HG02678 (cell line): ENCODE measurements around the gene MGAT5.
A peak's percentile ranks its signal among the peaks of the same experiment; 100 is the strongest.
"Not testable (repeated sequence)": the region's sequence is repeated elsewhere in the genome, so short reads cannot be mapped to it uniquely, and the experiment has no call there.

Source experiments
- ATAC-seq: cut with Tn5 transposase; IDR thresholded peaks from one replicate; pipeline ENCODE4 v1.9.1; 2021; ENCODE audit warnings: mild to moderate bottlenecking, moderate library complexity; ENCODE audit not compliant: unreplicated experiment

MGAT5 gene

DNA sequence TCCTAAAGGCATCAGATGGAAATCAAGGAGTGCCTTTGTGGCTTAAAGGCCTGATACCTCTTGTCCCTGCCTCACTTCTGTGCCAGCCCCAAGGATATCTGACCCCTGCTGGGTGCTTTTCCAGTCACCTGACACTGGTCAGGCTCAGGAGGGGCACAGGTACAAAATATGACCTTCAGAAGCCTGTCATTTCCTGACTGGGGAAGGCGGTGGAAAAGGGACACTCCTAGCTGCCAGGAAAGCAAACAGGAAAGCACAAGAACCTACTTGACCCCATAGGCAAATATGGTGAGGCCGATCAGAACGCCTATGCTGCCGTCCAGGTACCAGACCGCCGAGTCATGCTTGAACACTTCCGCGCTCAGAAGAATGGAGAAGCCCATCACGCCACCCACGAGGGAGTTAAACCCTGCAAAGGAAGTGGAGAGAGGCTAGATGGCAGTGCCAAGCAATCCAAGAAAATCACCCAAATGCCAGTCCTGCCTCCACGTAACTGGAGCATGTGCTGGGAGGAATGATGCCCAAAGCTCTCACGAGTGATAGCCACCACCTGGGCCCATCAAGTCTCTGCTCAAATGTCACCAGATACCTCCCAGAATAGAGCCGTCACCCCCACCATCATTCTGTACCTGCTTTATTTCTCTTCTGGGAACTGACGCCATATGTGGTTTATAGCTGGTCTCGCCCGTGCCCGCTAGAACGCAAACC lies 204.0 kb downstream of the MGAT5 start:
- no peak for ATAC-seq

GRCh38 chr2:134458473-134458853 lies 204.6 kb downstream of the MGAT5 start:
- ATAC-seq: no peak

- ATAC-seq: no peak
These were observed 205.1 kb downstream of the MGAT5 start for GRCh38 chr2:134458950-134459349.

- no peak for ATAC-seq
These were observed 206.0 kb downstream of the MGAT5 start for GRCh38 chr2:134459706-134460406.

- peak; percentile 85 for ATAC-seq
These were observed 206.7 kb downstream of the MGAT5 start for GRCh38 chr2:134460583-134460998.

GRCh38 chr2:134461511-134461910 lies 207.6 kb downstream of the MGAT5 start:
- ATAC-seq: no peak

- no peak for ATAC-seq
These were observed 208.4 kb downstream of the MGAT5 start for GRCh38 chr2:134462275-134462674.

DNA sequence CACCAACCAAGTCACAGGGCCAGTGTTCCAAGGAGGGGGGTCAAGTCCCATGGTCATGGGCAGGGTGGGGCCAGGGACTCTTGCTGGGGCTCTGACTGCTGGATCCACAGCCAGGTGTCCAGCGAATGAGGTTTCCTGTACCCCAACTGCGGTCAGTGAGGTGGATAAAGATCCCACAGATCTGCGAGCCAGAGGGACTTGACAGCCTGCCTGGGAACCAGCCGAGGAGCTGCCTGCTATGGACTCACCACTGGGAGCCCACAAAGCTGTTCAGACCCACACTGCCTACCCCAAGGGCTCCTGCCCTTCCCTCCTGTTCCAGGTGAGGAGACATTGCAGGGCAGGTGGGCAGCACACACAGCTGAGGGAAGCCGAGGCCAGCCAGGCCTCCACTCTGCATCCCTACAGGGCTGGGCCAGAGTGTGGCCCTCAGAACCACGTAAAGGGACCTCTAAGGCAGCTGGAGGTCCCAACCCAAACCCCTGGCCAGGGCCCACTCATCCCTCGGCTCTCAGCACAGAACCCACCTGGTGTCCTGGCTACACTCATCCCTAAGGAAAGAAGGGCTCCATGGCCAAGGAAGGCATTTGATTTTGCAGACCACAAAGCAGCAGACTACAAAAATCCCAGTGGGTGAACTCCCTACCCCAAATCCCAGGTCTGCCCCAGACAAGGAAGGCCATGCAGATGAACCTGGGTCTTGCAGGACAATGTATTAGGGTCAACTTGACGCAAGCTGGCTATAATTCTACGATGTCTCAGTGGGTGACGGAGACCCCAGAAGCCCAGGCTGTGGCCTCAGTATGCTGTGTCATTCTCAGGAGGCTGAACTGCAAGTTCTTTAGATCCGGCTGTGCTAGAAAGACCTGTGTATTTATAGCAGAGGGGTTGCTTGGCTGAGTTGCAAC lies 209.2 kb downstream of the MGAT5 start:
- ATAC-seq: no peak

DNA sequence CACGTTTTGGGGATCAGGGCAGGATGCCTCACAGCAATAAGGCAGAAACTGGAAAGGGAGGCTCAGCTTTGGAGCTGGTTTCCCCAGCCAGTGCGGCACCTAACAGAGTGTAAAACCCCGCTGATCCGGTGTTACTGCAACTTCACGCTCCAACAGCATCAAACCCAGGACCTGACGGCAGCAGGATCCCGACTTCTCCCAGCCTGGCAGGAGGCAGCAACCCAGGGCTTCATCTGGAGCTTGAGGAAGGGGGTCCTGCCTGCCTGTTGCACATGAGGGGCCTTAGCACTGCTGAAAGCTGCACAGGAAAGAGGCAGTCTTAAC lies 209.8 kb downstream of the MGAT5 start:
- no peak for ATAC-seq

- no peak for ATAC-seq
These were observed 211.6 kb downstream of the MGAT5 start for GRCh38 chr2:134465228-134466105.

DNA sequence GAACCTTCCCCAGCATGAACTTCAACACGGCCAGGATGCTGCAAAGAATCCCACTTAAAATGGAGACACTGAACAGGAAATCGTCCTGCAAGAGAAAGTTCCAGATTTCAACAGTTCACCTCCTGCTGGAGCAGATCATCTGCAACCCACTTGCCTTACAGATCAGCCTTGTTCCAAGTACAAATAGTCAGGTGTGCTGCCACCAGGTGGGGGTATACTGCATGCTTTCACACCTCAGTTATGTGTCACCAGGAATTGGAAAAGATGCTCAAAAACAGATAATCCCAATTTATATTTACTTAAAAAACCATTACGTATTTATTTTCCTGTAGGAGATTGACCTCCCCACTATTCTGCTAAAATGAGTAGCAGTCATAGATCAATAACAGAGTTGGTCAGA lies 212.3 kb downstream of the MGAT5 start:
- ATAC-seq: peak; percentile 44

GRCh38 chr2:134468164-134468563 lies 214.3 kb downstream of the MGAT5 start:
- no peak for ATAC-seq

DNA sequence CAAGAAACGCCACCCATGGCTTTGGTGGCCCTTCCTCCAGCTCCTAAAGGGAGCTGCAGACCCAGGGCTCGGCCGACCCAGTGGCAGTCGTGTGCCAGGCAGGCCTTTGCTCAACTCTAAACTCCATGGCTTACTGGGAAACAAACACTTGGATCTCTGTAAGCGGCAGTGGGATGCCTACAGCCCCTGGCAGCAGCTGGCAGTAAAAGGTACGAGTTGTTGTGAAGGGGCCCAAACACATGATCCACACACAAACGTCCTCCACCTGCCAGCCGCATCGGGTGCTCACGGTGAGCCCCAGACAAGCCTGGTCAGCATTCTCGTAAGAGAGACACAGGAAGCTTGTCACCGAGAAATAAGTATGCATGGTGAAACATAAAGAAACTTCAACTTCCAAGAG lies 214.9 kb downstream of the MGAT5 start:
- no peak for ATAC-seq

- no peak for ATAC-seq
These were observed 215.7 kb downstream of the MGAT5 start for GRCh38 chr2:134469516-134470115.

DNA sequence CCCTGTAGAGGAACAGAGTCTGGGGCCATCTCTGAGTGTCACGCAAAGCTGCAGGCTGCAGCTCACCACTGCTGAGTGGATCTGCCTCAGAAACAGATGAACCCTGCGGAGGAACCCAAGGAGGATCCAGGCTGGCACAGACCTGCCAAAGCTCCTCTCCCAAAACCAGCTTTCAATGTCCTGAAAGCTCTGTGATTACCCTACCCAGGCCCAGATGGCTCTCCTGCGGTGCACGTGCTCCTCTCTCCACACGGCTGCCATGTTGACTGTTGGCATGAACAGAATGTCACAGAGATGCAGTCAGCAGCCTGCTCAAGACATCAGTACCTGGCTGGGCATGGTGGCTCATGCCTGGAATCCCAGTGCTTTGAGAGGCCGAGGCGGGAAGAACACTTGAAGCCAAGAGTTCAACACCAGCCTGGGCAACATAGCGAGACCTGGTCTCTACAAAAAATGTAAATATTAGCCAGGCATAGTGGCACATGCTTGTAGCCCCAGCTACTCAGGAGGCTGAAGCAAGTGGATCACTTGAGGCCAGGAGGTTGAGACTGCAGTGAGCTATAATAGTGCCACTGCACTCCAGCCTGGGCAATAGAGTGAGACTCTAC lies 216.8 kb downstream of the MGAT5 start:
- no peak for ATAC-seq

- not testable (repeated sequence) for ATAC-seq
These were observed 223.1 kb downstream of the MGAT5 start for GRCh38 chr2:134476982-134477381.

- no peak for ATAC-seq
These were observed 225.9 kb downstream of the MGAT5 start for GRCh38 chr2:134479696-134480330.

GRCh38 chr2:134482131-134482723 lies 228.4 kb downstream of the MGAT5 start:
- ATAC-seq: no peak

DNA sequence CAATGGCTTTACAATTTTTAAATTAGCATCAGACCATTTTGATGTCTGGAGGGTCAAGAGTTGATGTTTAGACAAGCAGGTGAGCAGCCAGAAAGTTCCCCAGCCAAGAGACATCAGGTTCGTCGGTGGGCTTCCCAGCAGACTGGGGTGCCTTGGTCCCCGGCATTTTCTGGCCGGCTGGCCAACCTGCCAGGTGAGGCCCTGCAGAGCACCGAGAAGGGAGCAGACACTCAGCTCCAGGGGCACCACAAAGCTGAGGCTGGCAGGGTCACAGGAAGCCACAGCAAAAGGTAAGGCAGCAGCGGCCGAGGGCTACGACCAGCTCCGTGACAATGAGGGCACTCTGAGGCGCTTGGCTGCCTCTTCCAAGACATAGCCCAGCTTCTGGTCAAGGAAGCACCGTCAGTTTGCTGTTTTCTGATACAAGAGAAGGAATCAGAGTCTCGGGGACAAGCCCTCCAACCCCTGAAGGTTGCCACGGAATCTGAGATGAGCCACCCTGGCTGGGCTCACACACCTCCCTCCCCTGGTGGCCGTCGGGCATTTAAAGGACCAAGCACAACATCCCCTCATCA lies 229.0 kb downstream of the MGAT5 start:
- ATAC-seq: no peak
